Measurements from ENCODE around the gene KRT2. TPM values are rescaled to one million over a fixed set of nuclear protein-coding genes. Genes with fewer than 3 reads are reported as not detected.

Gene KRT2
- polyA plus RNA-seq, 2 of the 4 experiments (the other 2 are of a cell fraction), result 0.09 TPM; not detected in 1

- WGBS (ENCODE audit: missing lambda C conversion rate), result 46% methylated on average over 3 of the region's 3 CpGs
- no peak for ATAC-seq
- Histone ChIP-seq H3K4me2 (no peak overlapping the region), H3K27ac (no peak overlapping the region), H3K4me3 (no peak overlapping the region), H3K4me1 (no peaks in the 10 kb centered on the region), H3K9me3 (no peaks in the 10 kb centered on the region)
- CTCF ChIA-PET, result interaction anchor here (0.8 to 1.5 kb wide), 2 partner anchors 38 to 174 kb away, joined by 3 read pairs; no protein-coding TSS in a partner anchor
- TF ChIP-seq TFCP2L1 (CRISPR knock-in tag; IDR thresholded peaks at IDR 0.05) (no peak), CTCF (IDR thresholded peaks at IDR 0.05) (no peak)
- POLR2A ChIA-PET, result no interaction called here
- no peak for FAIRE-seq
- no peak for DNase-seq (ENCODE audit: low read depth in 1 of 2, low spot score in 1 of 2)
Measured at GRCh38 chr12:52696588-52696987, 44.6 kb upstream of the KRT2 start.

GRCh38 chr12:52695039-52695438 lies 43.0 kb upstream of the KRT2 start:
- Histone ChIP-seq H3K4me2 (no peak overlapping the region), H3K9me3 (no peaks in the 10 kb centered on the region), H3K4me1 (no peaks in the 10 kb centered on the region), H3K27ac (no peak overlapping the region), H3K4me3 (no peak overlapping the region)
- 61% methylated on average over 3 of the region's 3 CpGs for WGBS (ENCODE audit: missing lambda C conversion rate)
- POLR2A ChIA-PET, result no interaction called here
- no peak for FAIRE-seq
- CTCF ChIA-PET, result interaction anchor here (0.9 to 1.2 kb wide), 2 partner anchors 14 to 112 kb away, joined by 3 to 4 read pairs; no protein-coding TSS in a partner anchor
- TF ChIP-seq GATA3 (IDR thresholded peaks at IDR 0.05; ENCODE audit: borderline replicate concordance), result no peak
- no peak for TF ChIP-seq FOSB (CRISPR knock-in tag; IDR thresholded peaks at IDR 0.05)
- no peak for TF ChIP-seq HES2 (IDR thresholded peaks at IDR 0.05)
- TF ChIP-seq HDAC2 (IDR thresholded peaks at IDR 0.05), result no peak
- ATAC-seq, result no peak
- DNase-seq (ENCODE audit: low read depth in 1 of 2, low spot score in 1 of 2), result no peak

GRCh38 chr12:52694151-52694550 lies 42.1 kb upstream of the KRT2 start:
- H3K4me2 ChIP-seq, result no peak overlapping the region
- DNase-seq (ENCODE audit: low read depth in 1 of 2, low spot score in 1 of 2), result no peak
- no peak for FAIRE-seq
- H3K27ac ChIP-seq, result no peak overlapping the region
- no peaks in the 10 kb centered on the region for H3K9me3 ChIP-seq
- TF ChIP-seq NFE2L2 (conservative IDR thresholded peaks at IDR 0.05; ENCODE audit: low read length), result no peak
- TF ChIP-seq RFX5 (IDR thresholded peaks at IDR 0.05), result no peak
- no peak for TF ChIP-seq POLR2A (IDR thresholded peaks at IDR 0.05; ENCODE audit: low read length)
- TF ChIP-seq CHD4 (IDR thresholded peaks at IDR 0.05; ENCODE audit: borderline replicate concordance), result no peak
- TF ChIP-seq HOXB5 (CRISPR knock-in tag; IDR thresholded peaks at IDR 0.05), result no peak
- no peak for TF ChIP-seq GATA3 (IDR thresholded peaks at IDR 0.05; ENCODE audit: borderline replicate concordance)
- no peak for ATAC-seq
- POLR2A ChIA-PET, result no interaction called here
- CTCF ChIA-PET, result interaction anchor here (0.6 kb wide), 1 partner anchor 293 kb away, joined by 5 read pairs; no protein-coding TSS in a partner anchor
- H3K4me1 ChIP-seq, result no peaks in the 10 kb centered on the region
- 77% methylated on average over 6 of the region's 6 CpGs for WGBS (ENCODE audit: missing lambda C conversion rate)
- no peak overlapping the region for H3K4me3 ChIP-seq

GRCh38 chr12:52693261-52693660 lies 41.2 kb upstream of the KRT2 start:
- CTCF ChIA-PET, result interaction anchor here (2.3 kb wide), 1 partner anchor 172 kb away, joined by 9 read pairs; no protein-coding TSS in a partner anchor
- FAIRE-seq, result no peak
- POLR2A ChIA-PET, result no interaction called here

More at GRCh38 chr12:52693261-52693660, 41.2 kb upstream of the KRT2 start:
- TF ChIP-seq TFCP2L1 (CRISPR knock-in tag; IDR thresholded peaks at IDR 0.05), result no peak
- no peak for TF ChIP-seq GATA3 (IDR thresholded peaks at IDR 0.05; ENCODE audit: borderline replicate concordance)
- TF ChIP-seq PBX3 (IDR thresholded peaks at IDR 0.05), result no peak
- no peak for TF ChIP-seq KDM1A (IDR thresholded peaks at IDR 0.05; ENCODE audit: low read depth)
- TF ChIP-seq TP53 (CRISPR knock-in tag; IDR thresholded peaks at IDR 0.05), result no peak
- TF ChIP-seq MAZ (IDR thresholded peaks at IDR 0.05; ENCODE audit: borderline replicate concordance, low read depth, low read length), result no peak
- no peak for TF ChIP-seq REST (IDR thresholded peaks at IDR 0.05)
- TF ChIP-seq CEBPB (IDR thresholded peaks at IDR 0.05), result no peak
- no peak for TF ChIP-seq HDAC2 (IDR thresholded peaks at IDR 0.05)
- TF ChIP-seq CBX2 (IDR thresholded peaks at IDR 0.05; ENCODE audit: borderline replicate concordance, low read depth), result no peak
- no peak for TF ChIP-seq RAD21 (conservative IDR thresholded peaks at IDR 0.05 in 1 of 2, IDR thresholded peaks at IDR 0.05 in 1 of 2)
- no peak for TF ChIP-seq POLR2A (IDR thresholded peaks at IDR 0.05; ENCODE audit: low read length)
- no peak for TF ChIP-seq FOSB (CRISPR knock-in tag; IDR thresholded peaks at IDR 0.05)
- no peak for TF ChIP-seq RCOR1 (IDR thresholded peaks at IDR 0.05; ENCODE audit: low read depth, low read length)
- no peak for TF ChIP-seq NR3C1 (IDR thresholded peaks at IDR 0.05)
- no peaks in the 10 kb centered on the region for H3K9me3 ChIP-seq
- H3K4me2 ChIP-seq, result no peak overlapping the region
- WGBS (ENCODE audit: missing lambda C conversion rate), result 33% methylated on average over 5 of the region's 5 CpGs
- DNase-seq (ENCODE audit: low read depth in 1 of 2, low spot score in 1 of 2), result no peak
- H3K27ac ChIP-seq, result no peak overlapping the region
- no peak for ATAC-seq
- no peaks in the 10 kb centered on the region for H3K4me1 ChIP-seq
- no peak overlapping the region for H3K4me3 ChIP-seq
